Stimulated activated CD4-positive, alpha-beta T cell treated with anti-CD3 and anti-CD28 coated beads, Interleukin-12 subunit alpha, Interleukin-12 subunit beta, amount 100 ng/mL, for 4 hours (primary cell): ENCODE measurements around the gene ZNF862.
A peak's percentile ranks its signal among the peaks of the same experiment; 100 is the strongest.

Experiments used
- DNase-seq: peaks from one replicate; pipeline ENCODE4 v3.0.0-alpha.2; 2020

ZNF862 gene

DNA sequence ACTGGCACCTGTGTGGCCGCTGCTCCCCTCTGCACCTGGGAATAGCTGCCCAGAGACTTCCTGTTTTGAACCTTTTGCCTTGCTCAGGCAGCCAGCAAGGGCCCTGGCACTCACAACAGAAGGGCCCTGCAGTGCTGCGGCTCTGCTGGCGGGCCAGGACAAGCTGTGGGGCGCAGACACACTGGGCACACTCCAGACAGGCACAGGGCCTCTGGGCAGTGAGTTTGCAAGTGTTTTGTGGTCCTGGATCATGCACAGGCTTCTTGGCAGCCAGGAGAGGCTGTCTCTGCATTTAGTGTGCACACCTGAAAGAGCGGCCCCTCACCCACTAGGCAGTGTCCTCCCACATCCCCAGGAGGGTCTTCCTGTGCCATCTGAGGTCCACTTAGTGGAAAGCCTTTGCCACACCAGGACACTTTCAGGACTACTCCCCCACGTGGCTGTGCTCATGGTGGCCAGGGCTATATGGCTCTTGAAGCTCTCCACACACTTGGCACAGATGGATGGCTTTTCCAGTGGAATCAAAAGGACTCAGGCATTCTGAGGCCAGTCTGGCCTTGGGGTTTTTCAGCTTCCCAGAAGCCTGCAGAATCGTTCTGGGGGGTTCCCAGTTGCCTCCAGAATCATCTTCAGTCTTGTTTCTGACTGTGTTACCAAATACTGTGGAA lies 30.6 kb downstream of the ZNF862 start:
- DNase-seq: no peak

DNA sequence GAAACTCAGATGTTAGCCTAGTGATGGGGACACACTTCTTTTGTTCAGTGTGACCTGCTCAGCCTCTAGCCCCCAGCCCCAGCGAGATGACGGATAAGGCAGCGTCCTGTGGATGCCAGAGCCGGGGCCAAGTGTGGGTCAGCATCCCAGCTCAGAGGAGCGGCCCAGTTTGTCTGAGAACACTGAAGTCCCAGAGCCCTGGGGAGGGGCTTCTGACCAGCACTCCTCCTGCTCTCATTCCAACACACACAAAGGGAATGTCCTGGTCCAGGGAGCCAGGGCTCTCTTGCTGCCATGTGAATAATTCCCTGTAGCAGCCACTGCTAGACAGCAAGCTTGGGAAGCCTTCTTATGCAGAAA lies 31.1 kb downstream of the ZNF862 start:
- no peak for DNase-seq

DNA sequence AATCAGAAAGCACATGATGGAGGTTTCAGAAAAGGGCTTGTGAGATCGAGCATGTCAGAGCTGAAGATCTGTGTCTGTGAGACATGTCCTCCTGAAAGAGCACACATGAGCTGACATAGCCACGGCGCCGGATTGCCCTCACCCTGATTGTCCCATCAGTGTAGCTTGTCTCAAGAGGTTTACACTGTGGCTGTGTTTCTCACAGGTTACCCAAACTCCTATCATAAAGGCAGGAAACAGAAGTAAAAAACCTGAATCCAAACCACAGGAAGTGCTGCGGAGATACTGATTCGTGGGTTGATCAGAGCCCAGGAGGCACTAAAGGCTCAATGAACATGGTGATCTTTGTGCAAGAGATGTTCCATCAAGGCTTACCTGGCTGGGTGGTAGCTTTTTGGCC lies 31.7 kb downstream of the ZNF862 start:
- DNase-seq: no peak

DNA sequence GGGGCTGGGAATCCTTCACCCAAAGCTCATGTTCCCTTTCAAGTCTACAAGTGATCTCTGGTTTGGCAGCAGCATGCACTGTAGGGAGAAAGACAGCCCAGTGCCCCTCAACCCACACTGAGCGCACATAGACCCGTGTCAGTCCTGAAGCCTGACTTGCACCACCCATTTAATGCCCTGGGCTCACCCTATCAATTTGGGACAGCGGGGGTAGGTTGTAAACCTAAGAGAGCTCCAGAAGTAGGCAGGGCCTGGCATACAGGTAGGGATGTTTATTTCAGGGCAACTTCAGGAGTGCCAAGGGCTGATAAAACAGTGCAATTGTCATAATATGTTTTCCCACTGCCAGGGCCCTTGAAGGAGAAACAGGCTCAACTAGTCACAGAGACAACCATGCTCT lies 32.1 kb downstream of the ZNF862 start:
- no peak for DNase-seq

DNA sequence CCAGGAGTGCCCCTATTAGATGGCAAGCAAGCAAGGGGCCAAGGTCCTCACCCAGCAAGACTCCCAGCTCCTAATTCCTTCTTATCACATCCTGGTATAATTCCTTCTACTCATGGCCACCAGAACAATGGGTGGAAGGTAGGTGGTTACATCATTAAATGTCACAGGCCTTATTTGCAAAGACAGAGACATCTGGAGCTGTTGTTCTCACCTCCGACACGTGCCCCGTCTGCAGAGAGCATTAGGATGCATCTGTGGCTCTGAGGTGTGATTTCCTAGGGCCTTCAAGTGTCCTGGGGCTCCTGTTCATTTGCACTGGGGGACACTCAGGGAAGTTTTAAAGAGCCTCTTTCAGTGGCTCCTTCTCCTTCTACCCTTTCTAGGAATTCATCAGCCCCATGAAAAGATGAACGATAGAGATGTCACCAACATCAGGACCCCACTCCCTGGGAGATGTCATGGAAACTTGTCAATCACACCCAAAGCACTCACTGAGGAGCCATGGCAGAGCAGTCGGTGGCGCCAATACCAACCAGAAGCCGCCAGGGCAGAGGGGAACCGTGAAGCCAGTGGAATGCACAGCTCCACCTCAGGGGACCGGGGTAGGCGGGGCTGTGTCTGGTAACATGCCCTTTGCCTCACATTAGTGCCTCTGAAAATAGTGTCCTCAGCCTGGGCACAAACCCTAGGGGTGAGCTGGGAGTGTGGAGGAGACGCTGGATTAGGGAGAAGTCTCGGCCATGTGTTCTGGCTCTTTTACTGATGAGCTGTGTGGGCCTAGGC lies 32.7 kb downstream of the ZNF862 start:
- no peak for DNase-seq

DNA sequence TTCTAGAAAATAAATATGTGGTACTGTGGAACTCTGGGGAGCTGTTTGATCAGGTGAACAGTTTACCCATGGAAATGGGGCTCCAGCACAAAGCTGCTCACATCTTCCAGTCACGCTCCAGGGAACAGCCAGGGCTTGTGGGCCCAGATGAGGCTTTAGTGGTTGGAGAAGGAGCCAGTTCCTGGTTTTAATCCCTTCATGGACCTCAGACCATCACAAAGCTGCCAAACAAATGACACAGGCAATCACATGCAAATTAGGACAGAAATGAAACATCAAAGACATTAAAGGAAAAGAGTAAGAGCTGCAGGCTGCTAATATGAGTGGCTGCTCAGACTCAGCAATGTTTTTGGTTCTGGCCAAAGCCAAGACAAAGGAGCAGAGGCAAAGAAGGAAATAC lies 33.4 kb downstream of the ZNF862 start:
- no peak for DNase-seq

DNA sequence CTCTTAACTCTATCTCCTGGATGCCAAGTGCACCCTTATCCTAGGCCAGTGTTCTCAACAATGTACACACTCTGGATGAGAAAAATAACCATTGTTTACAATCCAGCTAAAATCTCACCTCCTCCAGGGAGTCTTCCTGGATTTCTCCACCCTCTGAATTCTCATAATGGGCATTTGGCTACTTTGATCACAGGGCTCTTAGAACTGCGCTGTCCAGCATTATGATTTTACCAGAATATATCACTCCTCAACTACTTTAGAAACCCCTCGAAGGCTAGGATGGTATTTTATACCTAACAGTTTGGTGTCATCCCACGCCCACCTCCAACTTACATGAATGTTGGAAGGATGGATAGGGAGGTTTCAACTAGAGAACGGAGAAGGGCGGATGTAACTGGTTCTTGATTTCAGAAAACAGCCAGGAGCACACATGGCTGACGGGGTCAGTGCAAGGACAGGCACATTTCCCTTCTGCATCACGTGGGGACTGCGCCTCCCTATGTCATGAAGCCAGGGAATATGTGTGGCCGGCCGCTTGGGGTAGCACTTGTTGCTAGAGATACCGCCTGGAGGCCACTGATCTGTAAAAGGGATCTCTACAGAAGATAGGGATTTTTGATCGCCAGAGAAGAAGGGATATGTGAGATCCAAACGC lies 34.4 kb downstream of the ZNF862 start:
- no peak for DNase-seq

DNA sequence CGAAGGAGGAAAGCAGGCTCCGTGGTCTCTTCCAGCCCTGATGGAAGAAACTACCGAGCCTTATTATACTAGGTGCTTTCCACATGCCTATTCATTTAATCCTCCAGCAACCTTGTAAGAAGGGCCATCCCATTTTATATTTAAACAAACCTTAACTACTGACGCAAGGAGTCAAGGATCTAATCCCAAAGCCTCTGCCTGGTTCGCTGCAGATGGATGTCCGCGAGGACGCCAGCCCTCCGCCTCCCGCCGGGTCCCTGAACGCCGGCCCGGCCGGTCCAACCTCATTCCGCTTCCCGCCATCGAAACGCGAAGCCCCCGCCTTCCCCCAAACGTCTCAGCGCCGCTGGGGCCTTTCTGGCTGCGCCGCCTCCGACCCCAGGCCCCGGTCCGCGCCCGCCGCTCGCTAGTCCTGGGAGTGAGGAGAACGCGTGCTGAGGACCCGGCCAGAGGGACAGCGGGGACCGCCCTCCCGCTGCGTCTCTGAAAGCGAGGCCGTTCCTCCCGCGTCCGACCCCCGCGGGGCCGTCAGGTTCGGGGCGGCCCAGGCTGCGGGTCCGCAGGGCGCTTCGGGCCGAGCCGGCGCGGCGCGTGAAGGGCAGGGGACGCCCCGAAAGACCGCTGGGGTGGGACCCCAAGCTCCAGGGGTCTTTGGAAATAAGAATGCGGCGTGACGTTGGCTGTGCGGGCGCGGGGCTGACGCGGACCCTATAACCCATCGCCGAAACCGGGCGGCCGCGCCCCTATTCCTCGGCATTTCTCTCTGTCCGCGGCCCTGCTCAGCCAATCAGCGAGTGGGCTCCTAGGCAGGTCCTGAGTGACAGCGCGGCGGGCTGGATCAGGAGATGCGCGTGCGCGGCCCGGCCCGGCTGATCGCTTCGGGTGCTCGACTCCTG lies 35.1 kb downstream of the ZNF862 start, which contains the start of gene ATP6V0E2:
ATP6V0E2 (plus strand) TSS at position 896 of the 896 bp plus-strand sequence. CDS start 97 bp downstream, outside the sequence.
- peak; percentile 93 for DNase-seq

DNA sequence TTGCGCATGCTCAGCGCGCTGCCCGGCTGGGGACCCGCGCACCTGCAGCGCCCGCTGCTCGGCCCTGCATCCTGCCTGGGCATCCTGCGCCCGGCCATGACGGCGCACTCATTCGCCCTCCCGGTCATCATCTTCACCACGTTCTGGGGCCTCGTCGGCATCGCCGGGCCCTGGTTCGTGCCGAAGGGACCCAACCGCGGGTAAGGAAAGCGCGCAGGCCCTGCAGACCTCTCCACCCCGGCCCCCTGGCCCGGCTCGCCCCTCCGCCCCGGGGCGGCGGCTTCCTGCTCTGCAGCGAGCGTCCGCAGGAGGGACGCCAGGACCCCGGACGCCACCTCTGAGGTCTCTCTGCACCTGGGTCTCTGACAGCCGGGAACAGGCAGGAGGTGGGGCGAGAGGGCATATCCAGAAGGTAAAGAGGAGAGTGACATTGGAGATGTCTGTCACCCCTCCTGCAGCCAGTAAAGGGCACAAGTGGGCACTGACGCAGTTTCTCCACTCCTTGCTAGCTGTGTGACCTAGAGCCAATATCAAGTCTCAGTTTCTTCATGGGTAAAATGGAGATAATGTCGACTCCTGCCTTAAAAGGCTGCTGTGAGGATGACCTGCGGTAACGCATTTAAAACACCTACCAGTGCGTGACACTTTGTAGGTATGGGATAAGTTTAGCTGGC lies 35.9 kb downstream of the ZNF862 start:
- DNase-seq: no peak

DNA sequence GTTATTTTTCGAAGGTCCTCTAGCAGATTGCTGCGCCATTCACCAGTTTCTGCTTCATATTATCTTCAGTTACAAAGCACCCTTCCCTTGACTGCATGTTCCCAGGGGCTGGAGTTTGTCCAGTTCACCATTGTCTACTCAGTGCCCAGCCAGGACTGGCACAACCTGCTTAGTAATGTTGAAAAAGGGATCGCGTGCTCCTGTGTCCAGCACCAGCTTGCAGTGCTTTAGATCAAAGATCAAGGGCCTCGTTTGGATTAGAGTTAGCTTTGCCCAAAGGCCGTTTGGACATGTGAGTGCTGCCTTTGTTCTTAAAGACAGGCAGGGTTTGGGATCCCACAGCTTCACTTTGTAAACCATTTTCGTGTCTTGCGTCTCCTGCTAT lies 36.5 kb downstream of the ZNF862 start:
- DNase-seq: no peak

DNA sequence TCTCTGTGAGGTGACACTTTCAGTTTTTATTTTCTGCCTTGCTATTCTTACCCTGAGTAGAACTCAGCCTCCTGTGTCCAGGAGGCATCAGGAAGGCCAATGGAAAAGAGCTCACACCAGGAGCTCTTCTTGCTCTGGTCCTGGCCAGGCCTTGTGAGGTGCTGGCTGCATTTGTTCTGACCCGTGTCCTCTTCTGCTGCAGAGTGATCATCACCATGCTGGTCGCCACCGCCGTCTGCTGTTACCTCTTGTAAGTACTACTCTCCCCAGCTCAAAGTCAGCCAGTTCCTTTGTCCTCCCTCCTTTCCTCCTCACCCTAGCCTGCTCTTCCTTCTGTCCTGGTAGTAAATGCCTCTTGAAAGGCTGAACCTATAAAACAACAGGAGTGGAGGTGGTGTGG lies 37.2 kb downstream of the ZNF862 start:
- DNase-seq: no peak

DNA sequence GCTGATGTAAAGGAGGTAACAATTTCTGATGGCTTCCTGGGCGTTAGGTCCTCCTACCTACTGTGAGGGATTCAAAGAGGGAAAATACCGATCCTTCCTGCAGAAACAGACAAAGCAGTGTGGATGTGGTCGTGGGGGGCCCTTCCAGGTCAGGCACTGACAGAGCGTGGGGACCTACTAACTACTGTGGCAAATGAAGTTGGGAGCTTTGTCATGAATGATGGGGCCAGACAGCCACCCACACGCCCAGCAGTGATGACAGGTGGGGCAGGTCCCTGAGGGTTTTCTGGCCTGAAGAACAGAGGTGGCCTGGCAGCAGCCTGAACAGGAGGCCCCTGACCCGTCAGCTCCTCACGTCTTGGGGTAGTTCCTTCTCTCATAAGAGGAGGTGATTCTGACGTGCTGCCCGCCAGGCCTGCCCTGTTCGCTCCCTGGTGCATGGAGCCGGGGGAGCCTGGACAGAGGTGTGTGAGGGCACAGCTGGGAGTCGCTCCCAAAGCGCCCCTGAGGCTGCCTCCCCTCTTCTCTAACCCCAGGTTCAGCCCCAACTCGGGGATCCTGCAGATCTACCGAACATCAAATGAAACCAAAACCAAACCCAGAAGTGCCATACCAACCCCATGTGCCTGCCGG lies 39.8 kb downstream of the ZNF862 start:
- DNase-seq: no peak

DNA sequence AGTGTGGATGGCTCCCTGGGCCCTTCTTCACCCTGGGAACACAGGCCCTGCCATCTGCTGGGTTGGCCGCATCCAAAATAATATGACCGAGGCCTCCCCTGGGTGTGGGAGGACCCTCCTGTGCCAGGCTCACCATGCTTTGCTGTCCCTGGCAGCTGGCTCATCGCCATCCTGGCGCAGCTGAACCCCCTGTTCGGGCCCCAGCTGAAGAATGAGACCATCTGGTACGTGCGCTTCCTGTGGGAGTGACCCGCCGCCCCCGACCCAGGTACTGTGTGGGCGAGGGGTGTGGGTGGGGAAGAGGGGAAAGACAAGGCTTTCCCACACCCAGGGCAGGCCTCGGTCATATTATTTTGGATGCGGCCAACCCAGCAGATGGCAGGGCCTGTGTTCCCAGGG lies 40.3 kb downstream of the ZNF862 start:
- no peak for DNase-seq

DNA sequence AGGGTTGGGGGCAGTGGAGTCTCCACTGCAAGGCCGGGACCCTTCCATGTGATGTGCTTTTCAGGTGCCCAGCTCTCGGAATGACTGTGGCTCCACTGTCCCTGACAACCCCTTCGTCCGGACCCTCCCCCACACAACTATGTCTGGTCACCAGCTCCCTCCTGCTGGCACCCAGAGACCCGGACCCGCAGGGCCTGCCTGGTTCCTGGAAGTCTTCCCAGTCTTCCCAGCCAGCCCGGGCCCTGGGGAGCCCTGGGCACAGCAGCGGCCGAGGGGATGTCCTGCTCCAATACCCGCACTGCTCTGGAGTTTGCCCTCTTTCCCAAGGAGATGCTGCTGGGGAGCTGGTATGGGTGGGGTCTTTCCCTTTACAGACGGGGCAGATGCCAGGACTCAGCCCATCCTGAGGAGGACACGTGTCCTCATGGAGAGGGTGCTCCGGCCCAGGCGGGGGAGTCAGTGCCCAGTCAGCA lies 41.1 kb downstream of the ZNF862 start:
- DNase-seq: no peak

DNA sequence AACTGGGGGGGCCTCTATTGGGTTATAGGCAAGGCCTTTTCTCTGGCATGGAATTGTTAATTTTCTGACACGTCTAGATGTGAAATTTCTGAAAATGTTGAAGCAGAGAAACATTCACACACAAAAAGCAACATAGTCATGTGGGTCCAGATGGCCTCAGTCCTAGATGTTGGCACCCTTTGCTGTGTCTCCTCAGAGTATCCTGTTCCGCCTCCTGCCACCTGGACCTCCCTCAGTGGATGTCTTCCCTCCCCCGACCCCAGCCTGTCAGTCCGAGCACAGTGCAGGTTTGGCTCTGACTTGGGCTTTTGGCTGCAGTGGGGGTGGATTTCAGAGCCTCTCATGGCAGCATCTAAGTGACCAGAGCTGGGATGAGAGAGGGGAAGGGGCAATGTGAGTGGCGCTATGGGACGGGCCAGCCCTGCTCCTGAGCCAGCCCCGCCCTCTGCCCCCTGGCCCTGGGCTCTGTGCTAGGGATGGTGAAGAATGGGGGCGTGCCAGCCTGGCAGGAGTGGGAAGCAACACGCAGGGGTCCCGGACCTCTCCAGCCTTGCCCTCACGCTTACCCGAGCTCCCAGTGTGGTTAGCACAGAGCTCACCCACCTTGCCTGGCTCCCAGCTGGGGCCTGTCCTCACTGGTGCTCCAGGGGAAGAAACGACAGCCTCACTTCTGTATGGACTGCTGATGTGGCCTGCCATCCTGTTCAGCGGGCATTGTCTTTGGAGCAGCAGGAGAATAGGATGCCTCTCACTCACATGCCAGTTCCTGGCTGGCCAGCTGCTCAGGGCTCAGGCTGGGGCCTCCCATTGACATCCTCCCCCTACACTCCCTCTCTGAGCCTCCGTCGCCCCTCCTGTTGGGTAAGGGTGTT lies 41.8 kb downstream of the ZNF862 start:
- no peak for DNase-seq

DNA sequence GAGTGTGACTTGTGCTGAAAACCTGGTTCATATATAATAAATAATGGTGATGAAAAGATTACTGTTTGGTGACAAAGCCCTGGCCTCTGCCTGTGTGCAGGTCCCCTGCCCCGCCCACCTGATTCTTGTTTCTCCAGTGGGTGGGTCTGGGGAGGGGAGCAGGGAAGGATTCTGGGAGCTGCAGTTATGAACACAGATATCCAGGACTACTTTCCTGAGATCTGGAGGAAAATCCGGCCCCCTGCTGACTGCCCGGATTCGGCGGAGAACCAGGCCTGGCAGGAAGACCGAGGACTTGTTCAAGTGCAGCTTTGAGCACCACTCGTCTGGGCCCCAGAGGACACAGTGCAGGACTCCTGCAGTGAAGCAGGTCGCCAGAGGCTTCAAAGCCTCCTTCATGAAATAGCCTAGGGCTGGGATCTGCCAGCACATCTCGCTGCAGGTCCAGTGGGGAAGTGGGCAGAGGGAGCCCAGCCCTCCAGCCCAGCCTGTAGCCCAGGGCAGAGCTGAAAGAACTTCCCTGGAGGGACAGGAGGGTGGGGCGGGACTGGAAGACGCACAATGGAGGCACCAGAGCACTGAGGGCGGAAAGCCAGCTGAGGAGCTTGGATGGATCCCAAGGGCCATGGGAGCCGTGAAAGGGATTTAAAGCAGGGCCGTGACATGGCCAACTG lies 42.6 kb downstream of the ZNF862 start:
- no peak for DNase-seq

DNA sequence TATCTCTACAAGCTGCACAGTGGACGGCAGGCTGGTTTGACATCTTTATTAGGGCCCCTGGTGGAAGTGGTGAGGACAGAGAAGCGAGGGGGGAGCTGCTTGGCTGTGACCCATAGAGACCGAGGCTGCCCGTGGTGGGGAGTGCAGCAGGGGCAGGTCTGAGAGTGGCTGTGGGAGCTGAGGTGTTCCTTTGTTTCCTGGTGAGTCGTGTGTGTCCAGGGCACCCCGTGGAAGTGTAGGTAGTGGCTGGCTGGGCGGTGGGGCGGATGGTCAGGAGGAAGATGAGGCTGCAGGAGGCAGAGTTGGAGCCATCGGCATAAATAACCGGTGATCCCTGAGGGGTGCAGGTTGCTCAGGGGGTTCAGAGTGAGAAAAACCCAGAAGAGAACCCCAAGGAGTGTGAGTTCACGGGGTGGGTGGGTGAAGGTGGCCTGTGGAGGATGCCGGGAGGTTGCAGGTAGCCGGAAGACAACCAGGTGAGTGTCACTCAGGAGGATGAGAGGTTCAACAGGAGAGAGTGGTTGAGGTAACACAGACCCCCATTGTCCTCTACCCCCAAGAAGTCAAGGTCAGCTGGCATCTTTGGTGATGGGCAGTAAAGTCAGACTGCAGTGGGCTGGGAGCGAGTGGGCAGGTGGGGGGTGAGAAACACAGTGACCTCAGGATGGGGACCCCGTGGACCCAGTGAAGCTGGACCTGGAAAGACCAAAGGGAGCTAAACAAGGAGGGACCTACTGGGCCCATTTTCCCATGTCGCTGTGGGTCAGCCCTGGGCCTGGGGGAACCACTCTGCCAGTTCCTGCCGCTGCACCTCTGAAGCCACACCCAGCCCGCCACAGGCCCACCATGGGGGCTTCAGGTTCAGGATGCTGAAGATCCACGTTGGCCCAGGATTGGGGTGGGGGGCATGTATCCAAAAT lies 43.4 kb downstream of the ZNF862 start:
- no peak for DNase-seq

DNA sequence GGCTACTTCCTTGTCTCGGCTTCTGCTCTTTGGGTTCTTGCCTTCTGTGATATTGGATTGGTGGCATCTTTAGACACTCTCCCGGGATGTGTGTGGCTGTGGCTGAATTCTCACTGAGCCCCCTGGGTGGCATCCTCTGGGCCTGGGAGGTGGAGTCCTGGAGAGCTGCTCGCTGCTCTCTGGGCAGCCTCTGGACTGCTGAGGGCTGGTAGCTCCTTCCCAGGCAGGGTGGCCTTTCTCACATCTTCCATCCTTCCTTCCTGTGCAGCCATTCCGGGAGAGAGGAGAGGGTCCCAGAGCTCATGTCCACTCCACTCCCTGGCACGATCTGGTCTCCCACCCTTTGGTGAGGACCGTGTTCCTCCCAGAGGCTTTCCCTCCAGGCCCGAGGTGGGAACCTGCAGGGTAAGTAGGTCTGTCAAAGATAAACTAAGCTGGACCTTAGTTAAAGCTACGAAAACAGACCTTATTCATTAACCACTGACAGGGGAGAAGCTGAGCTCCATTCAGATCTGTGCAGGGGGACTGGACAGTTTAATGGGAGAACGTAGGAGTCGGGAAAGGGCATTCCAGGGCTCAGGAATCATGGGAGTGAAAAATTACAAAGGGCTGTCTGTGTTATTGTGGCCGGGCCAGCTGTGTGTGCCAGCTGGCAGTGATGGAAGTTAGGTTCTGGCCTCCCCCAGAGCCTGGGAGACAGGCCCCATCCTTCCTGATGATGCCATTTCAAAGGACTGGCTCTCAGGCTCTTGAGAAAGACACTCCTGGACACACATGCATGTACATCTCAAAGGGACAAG lies 44.3 kb downstream of the ZNF862 start:
- no peak for DNase-seq
